HK-2 (cell line): ENCODE data around the gene ASB16.
"Not testable (repeated sequence)": the region's sequence is repeated elsewhere in the genome, so short reads cannot be mapped to it uniquely, and the experiment has no call there.

Experiments used
- DNase-seq: peaks from one replicate; pipeline ENCODE4 v3.0.0-alpha.2; 2018; ENCODE audit not compliant: unreplicated experiment

The ASB16 gene, protein sequence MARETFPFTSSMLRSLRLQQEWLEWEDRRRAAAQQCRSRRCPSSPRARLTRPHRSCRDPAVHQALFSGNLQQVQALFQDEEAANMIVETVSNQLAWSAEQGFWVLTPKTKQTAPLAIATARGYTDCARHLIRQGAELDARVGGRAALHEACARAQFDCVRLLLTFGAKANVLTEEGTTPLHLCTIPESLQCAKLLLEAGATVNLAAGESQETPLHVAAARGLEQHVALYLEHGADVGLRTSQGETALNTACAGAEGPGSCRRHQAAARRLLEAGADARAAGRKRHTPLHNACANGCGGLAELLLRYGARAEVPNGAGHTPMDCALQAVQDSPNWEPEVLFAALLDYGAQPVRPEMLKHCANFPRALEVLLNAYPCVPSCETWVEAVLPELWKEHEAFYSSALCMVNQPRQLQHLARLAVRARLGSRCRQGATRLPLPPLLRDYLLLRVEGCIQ

DNA sequence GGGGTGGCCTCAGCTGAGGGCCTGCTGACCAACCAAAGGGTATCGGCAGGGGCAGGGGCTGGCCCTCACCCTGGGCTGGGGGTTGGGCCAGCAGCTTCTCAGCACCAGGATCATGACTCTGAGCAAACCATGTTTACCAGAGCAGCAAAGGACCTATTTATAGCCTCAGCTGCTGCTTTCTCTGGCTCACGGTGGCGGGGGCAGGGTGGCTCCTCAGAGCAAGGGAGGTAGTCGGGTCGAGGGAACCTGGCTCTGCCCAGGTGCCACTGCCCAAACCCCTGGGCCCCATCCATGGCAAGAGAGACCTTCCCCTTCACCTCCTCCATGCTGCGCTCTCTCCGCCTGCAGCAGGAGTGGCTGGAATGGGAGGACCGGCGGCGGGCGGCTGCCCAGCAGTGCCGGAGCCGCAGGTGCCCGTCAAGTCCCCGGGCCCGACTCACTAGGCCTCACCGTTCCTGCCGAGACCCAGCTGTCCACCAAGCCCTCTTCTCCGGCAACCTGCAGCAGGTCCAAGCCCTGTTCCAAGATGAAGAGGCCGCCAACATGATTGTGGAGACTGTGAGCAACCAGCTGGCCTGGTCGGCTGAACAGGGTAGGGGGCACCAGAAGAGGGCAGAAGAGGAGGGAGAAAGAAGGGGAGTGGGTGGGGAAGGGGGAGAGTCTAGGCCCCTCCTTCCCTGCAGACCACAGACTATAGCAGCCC is at the start of gene ASB16:
TSS of gene ASB16 (plus strand) at position 206 of the 703 bp plus-strand sequence. CDS start at position 292, 86 bp downstream.
- no peak for DNase-seq

DNA sequence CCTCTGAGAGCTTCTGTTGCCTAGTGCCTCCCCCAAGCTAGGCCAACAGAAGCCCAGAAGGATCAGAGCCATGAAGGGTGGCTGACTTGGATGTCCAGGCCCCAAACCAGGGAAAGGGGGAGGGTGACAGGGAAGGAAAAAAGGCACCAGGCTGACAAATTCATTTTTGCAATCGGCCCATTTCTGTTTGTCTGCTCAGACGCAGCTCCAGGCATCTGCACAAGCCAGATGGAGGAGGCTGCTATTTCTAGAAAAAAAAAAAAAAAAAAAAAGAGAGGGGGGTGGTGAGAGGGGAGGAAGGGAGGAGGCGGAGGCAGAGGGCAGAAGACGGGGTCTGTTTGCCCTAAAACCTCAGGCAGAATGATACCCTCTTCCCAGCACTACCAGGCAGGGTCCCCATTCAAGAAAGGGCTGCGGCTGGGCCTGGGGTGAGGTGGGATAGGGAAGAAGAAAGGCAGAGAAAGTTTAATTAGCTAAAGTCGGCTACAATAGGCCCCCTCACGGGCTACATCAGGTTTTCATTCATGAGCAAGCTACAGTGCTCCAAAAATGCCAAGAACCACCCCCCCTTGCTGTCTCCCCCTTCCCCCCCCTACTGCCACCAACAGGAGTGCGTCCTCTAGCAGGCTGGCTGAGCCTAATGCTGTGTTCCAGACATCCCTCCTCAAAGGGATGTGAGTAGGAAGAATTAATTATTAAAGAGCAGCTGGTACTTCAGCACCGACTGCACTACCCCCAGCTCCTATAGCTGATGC is 49.5 kb upstream of the ASB16 start:
- no peak for DNase-seq

DNA sequence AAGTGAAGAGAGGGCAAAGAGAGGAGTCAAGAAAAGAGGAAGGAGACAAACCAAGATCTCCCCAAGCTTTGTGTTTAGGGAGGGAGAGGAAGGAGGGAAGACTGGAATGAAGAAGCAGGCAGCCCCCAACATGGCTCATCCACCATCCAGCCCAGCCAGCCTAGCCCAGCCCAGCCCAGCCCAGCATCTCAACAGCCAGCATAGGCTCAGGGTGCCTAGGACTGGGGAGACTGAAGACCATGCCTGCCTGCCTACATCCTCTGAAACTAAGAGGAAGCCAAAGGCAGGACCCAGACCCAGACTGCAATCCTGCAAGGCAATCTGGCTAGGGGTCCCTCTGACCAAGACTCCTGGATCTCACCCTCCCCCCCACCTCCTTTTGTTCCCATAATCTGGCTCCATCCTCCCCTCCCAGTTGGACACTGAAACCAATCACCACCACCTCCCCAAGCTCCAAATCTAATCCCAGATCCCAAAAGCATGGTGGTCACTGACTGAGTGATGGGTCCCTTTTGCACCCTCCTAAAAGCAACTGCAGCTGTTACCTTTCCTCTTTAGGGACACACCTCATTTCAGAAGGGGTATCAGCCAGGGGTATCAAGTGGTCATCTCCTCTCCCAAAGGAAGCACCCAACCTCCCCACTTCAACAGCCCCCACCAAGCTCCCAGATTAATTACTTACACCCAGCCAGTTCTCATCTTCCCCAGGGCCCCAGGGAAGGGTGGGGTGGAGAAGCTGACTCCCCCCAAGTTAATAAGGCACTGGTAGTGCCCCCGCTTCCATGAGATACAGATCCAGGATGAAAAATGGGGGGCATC is 48.3 kb upstream of the ASB16 start:
- no peak for DNase-seq

DNA sequence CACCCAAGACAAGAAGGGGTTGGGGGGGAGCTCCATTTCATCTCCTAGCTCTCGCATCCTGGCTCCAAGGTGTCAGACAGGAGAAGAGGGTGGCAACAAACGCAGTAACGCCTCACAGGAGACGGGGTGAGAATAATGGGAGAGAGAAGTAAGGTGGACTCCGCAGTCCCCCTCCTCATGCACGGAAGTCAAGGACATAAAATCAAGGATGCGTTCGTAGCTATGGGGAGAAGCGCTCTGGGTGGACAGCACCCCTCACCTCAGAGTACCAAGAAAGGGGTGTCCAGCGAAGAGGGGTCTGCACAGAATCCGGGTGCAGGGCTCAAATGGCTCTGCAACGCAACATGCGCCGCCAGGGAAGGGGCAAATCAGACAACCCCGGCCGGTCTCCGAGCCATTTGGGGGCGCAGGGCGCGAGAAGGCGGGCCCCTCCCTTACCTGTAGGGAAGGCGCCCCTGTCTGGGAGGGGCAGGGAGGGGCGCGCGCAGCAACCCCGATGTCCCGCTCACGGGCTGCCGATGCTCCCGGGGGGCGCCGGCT is 47.6 kb upstream of the ASB16 start:
- no peak for DNase-seq

DNA sequence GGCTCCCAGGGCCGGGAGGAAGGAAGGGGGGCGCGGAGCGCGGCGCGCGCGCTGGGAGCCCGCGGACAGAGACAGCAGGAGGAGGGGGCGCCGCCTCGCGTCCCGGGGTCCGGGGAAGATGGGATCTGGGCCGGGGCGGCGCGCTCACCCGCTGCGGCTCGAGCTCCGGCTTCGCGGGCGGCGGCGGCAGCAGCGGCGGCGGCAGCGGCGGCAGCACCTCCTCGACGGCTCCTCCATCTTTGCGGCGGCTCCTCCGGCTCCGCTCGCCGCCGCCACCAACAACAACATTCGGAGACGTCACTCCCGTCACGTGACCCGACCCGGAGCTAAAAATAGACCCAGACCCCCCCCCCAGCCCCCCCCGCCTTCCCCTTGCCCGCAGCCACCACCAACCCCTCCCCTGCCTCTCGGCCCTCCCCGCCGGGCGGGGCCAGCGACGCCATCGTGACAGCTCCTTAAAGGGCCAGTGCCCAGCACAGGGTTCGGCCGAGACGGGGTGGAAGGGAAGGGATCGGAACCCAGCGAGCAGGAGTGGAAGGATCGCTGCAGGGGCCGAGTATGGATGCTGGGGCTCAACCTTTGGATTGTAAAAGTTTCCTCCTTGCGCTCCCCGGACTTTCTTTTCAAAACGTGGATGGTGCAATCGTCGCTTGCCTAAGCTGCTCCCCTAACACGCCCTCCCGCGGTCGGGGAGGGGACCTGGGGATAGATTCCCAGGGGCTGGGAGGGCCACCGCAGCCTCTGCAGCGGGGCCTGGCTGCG is 47.0 kb upstream of the ASB16 start, which contains the start of gene HDAC5:
TSS of gene HDAC5 (minus strand) at position 286 of the 762 bp plus-strand sequence. CDS start 6,126 bp downstream, outside the sequence.
- DNase-seq, result peak; percentile 96

DNA sequence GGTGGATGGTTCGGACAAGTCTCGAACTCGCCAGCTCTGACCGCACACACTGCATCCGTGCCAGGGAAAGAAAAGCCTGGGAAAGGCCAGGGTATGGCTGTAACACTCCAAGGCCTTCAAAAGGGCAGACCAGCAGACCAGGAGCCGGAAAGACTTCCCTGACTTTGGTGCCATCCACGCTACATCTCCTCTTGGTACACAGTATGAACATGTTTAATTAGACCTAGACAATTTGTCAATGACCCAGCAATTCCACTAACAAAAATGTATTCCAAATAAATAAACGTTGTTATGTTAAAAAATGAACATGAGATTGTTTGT is 46.4 kb upstream of the ASB16 start:
- DNase-seq, result no peak

DNA sequence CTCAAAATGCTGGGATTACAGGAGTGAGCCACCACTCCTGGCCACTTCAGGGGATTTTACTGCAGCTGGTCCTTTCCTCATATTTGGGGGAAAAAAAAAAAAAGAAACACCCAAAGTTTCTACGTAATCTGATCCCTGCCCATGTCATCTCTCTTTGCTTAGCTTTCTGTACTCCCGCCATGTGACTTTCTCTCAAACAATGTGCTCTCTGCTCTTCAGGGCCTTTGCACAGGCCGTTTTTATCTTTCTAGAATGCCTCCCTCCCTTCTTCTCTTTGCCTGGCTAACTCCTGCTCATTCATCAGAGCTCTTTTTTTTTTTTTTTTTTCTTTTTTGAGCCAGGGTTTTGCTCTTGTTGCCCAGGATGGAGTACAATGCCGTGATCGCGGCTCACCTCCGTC is 42.1 kb upstream of the ASB16 start:
- DNase-seq, result no peak

DNA sequence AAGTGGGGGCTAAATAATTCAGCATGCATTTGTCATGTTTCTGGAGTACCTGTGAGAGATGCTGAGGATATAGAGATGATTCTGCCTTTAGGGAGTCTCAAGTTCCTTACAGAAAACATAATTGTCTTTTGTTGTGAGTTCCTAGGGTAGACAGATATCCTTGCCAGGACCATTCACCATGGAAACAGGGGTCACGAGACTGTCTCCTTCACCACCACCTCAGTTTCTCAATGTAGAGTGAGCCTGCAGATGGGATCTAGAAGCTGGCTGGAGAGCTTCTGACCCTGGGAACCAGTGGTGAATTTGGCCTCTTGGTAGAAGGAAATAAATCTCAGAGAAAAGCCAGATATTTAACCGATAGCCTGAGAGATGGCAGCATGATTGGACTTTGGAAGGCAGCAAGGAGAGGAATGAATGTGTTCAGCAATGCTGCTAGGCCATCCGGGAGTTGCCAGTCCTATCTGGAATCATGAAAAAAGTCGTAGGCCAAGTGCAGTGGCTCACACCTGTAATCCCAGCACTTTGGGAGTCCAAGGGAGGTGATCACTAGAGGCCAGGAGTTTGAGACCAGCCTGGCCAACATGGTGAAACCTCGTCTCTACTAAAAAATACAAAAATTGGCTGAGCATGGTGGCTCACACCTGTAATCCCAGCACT is 39.7 kb upstream of the ASB16 start:
- no peak for DNase-seq

DNA sequence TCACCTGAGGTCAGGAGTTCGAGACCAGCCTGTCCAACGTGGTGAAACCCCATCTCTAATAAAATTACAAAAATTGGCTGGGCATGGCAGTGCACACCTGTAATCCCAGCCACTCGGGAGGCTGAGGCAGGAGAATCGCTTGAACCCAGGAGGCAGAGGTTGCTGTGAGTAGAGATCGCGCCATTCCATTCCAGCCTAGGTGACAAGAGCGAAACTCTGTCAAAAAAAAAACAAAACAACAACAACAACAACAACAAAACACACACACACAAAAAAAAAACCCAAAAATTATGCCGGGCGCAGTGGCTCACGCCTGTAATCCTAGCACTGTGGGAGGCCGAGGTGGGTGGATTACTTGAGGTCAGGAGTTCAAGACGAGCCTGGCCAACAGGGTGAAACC is 39.1 kb upstream of the ASB16 start:
- DNase-seq, result not testable (repeated sequence)

DNA sequence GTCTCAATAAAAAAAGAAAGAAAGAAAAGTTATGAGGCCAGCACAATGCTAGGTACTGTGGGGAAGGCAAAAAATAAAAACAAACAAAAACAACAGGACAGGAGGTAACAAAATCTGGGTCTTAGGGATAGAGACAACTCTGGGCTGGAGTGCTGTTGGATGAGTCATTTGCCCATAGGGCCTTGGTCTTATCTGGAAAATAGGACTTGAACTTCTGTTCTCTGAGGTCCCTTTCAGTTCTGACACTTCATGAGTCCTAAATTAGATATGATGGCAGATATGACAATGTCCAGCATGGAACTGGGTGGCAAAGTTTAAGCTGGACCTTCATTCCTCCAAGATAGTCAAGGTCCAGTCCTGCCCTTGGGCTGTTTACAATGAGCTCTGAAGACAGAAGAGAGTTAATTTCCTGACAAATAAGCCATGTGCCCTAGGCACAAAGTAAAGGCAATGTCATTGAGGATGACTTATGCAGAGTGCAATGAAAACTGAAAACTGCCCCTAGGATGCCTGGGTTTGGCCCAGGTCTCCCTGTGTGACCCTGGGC is 38.2 kb upstream of the ASB16 start:
- no peak for DNase-seq

DNA sequence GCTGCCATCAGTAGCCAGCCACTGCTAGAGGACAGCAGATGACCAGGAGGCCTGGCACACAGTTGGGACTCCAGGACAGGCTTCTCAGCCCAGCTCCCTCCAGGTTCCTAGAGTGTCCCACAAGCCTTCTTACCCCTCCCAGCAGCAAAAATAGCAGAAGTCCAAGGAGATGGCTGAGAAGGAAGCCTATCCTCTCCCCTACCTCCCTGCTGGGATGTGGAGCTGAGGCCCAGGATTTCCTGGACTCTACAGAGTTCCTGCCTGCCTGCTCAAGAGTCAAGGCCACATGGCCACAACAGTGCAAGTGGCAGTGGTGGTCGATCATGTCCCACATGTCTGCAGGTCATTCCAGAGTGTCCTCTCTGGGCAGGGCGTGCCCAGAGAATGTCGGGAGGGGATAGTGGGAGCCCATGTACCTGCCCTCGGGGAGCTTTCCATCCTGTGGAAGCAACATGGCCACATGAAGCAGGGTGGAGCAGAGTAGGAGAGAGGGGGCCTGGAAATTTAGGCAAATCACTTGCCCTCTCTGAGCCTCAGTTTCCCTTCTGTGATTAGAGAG is 36.5 kb upstream of the ASB16 start:
- DNase-seq, result no peak

DNA sequence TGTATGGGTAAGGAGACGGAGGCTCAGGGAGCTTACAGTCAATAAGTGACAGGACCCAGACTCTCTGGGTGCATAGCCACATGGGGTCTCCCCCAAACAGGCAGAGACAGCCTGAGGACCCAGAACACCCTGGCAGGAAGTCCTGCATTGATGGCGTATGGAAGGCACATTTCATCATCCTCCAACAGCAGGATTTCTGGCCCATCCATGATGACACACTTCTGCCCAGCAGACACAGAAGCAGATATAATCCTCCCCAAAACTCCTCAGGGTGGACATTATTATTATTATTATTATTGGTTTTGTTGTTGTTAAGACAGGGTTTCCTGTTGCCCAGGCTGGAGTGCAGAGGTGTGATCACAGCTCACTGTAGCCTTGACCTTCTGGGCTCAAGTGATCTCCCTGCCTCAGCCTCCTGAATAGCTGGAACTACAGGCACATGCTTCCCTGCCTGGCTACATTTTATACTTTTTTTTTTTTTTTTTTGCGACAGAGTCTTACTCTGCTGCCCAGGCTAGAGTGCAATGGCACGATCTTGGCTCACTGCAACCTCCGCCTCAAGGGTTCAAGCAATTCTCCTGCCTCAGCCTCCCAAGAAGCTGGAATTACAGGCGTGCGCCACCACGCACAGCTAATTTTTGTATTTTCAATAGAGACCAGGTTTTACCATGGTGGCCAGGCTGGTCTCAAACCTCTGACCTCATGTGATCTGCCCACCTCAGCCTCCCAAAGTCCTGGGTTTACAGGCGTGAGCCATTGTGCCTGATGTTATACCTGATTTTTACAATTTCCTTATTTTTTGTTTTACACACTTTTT is 35.5 kb upstream of the ASB16 start:
- no peak for DNase-seq

DNA sequence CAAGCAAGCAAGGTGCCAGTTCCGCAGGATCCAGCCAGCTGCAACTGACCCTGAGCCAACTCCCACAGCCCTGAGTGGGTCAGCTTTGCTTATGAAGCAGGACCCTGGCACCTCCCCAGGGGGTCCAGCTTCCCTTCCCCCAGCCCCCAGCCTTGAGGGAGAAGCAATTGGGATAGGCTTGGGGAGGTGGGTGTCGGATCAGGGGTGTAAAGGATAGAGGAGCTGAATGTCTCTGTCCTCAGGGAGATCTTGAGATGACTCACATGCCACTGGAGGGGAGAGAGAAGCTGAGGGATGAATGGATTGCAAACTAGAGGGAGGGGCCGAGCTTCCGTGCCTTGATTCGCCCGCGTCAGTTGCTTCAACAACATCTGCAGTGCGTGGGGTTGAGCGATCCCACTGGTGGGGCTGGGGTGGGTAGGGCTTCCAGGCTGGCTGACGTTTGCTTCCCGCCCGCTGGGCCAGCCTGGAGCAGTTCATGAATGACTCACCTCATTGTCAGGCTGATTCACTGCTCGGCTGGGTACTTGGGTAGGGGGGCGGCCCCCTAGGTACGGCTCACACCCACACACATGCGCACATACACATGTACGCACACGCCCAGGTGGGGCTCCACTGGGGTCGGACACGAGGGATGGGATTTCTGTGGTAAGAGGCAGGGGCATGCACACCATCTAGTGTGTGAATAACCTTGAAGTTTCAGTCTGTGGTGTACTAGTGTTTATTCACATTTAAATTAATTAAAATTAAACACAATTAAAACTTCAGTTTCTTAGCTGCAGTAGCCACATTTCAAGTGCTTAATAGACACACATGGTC is 32.4 kb upstream of the ASB16 start:
- peak; percentile 97 for DNase-seq

DNA sequence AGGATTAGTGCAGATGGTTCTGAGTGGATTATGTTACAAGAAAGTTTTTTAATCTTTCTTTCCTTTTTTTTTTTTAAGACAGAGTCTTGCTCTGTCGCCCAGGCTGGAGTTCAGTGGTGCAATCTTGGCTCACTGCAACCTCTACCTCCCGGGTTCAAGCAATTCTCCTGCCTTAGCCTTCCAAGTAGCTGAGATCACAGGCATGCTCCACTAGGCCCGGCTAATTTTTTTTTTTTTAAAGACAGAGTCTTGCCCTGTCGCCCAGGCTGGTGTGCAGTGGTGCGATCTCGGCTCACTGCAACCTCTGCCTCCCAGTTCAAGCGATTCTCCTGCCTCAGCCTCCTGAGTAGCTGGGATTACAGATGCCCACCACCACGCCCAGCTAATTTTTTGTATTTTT is 26.6 kb upstream of the ASB16 start:
- not testable (repeated sequence) for DNase-seq

DNA sequence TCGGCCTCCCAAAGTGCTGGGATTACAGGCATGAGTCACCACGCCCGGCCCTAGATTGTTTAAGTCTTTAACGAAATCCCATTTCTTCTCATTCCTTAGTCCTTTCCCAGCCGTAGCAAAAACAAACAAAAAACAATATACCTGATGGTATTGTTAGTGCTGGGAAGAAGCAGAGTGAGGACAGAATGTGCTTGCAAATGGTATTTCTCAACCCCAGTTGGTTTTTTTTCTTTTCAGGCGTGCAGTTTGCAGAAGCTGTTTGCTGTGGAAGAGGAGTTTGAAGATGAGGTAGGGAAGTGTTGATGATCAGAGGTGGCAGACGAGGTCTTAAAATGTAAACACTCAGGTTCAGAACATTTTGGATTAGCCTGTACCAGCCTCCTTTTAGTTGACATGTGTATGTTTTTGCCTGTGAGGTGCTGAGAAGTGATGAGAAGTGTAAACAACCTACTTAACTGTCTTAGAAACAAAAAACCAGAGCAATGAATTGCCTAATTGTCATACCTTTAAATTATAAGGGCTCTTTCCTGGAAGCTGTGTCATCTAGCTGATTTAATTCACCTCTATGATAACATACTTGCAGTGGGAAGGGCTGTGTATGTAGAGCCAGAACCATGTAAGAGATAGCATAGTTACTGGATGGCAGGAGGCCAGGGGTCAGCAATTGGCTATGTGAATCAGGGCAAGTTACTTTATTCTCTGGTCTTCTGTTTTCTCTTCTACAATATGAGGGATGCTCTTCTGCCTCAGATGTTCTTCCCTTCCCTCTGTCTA is 25.4 kb upstream of the ASB16 start:
- DNase-seq, result no peak

DNA sequence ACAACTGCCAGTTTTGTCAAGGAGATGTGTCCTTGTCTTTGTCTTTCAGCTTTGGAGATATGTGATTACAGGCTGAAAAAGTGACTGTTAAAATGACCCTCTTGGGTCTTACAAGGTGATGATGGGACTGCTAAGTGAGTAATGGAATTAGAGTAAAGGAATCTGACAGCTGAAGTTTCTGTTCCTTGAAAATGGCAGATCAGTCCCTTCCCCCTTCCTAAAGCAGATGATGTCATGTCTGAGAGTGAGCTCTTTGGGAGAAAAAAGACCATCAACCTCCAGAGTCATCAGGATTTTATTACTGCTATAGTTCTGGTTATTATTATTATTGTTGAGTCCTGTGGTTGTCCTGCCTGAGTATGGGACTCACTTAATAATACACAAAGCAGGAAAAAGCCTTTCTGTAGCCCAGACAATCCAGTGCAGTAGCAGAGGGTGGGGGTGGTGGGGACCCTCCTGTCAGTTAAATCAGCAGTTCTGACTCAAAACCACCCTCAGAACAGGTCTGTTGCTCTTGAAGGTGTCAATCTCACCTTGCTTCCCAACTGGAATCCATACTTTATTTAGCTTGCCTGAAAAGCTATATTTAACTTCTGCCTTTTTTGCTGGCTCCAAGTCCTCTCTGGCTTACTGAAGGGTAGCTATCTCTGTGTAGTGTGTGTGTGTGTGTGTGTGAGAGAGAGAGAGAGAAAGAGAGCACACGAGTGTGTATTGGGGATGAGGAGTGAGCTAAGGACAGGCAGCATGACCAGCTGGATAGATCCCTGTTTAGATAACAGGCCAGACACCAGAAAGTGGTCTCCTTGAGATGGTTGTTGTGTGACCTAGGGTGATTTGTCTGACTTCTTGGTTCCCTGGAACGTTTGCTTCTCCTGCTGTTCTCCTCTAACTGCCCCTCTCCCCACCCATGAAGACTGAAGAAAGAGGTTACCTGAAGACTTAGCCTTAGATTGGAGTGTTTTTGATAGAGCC is 23.8 kb upstream of the ASB16 start:
- DNase-seq, result no peak
